ENCODE measurements around the gene BPTF. TPM values are rescaled to one million over a fixed set of nuclear protein-coding genes. Genes with fewer than 3 reads are reported as not detected.
A peak's percentile ranks its signal among the peaks of the same experiment; 100 is the strongest.

Gene BPTF
- total and polyA plus RNA-seq, 8 donors: 75.4 to 137 (median 126) TPM

DNA sequence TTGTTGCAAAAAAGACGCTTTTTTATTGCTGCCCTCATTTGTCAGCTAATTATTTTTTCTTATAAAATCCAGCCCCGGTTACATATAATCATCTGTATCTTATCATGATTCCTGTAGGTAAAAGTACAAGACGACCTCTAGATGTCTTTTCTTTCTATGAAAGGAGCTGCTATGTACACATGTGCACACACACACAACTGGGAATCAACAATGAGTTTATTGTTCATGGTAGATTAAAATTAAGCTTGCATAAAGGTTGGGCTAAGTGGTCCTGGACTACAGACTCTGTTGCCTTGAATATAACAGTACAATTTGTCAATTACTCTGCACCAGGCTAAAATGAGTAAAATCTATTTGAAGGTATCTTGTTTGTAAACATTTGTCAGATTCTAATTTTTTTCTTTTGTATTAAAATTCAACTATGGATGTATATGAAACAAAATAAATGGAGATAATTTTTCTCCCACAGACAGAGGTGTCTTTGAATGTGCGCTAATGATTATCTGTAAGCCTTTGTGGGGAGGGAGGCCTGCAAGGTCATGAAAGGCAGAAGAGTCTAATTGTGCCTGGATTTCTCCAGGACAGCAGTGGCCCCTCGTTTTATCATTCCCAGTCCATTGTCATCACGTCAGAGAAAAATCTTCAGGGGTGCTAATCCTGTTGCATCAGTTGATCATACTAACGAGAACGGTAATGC is 157.5 kb downstream of the BPTF start:
- Histone ChIP-seq H3K27ac (no peak overlapping the region), H3K9me3 (no peaks in the 10 kb centered on the region), H3K27me3 (no peaks in the 10 kb centered on the region), H3K4me1 (no peaks in the 10 kb centered on the region), H3K36me3 (peaks cover 0 to 24% of the 10 kb centered on the region in 2 donors), H3K4me3 (no peak overlapping the region)
- DNase-seq (no peak), ATAC-seq (no peak)
- intact Hi-C loops (cut with DNase I): no loop called here
- TF ChIP-seq, protein P1, sequence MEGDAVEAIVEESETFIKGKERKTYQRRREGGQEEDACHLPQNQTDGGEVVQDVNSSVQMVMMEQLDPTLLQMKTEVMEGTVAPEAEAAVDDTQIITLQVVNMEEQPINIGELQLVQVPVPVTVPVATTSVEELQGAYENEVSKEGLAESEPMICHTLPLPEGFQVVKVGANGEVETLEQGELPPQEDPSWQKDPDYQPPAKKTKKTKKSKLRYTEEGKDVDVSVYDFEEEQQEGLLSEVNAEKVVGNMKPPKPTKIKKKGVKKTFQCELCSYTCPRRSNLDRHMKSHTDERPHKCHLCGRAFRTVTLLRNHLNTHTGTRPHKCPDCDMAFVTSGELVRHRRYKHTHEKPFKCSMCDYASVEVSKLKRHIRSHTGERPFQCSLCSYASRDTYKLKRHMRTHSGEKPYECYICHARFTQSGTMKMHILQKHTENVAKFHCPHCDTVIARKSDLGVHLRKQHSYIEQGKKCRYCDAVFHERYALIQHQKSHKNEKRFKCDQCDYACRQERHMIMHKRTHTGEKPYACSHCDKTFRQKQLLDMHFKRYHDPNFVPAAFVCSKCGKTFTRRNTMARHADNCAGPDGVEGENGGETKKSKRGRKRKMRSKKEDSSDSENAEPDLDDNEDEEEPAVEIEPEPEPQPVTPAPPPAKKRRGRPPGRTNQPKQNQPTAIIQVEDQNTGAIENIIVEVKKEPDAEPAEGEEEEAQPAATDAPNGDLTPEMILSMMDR (IDR thresholded peaks at IDR 0.05): no peak

DNA sequence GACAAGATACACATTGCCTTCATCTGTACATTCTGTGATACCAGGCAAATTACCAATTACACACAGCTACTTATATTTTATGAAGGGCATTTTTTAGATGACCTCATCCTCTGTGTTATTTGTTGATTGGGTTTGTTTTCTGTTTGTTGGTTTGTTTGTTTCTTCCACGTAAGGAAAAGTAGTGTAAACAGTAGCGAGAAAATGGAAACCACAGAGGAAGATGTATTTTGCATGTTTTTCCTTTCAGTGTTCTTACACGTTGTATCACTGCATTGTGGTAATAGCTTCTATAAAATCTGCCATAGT is 158.0 kb downstream of the BPTF start:
- H3K27ac ChIP-seq: no peak overlapping the region
- no peak overlapping the region for H3K4me3 ChIP-seq
- H3K36me3 ChIP-seq: peaks cover 0 to 23% of the 10 kb centered on the region in 2 donors
- TF ChIP-seq, protein P1 (IDR thresholded peaks at IDR 0.05): no peak
- ATAC-seq: no peak
- DNase-seq: no peak
- H3K4me1 ChIP-seq: no peaks in the 10 kb centered on the region
- H3K9me3 ChIP-seq: no peaks in the 10 kb centered on the region
- H3K27me3 ChIP-seq: no peaks in the 10 kb centered on the region
- intact Hi-C loops (cut with DNase I): no loop called here

DNA sequence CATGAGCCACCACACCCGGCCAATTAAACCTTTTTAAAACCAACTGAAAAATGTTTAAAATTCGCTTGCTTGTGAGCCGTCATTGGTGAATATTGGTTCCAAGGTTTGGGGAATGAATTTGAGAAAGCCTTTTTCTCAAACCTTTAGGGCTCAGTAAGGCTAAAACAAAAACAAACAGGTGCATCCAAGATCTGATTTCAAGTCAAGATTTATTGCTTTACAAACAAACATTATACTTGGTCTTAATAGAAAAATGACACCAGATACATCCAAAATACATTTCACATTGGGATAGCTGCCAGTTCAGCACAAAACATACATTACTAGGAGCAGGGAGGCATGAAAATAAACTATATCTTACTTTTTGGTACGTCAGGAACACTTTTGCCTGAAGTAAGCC is 165.6 kb downstream of the BPTF start:
- TF ChIP-seq, protein P1 (IDR thresholded peaks at IDR 0.05): no peak
- intact Hi-C loops (cut with DNase I): no loop called here
- no peak for DNase-seq
- no peak overlapping the region for H3K4me3 ChIP-seq
- no peak overlapping the region for H3K27ac ChIP-seq
- no peak for ATAC-seq
- no peaks in the 10 kb centered on the region for H3K9me3 ChIP-seq
- H3K27me3 ChIP-seq: peaks cover 0 to 13% of the 10 kb centered on the region in 2 donors
- H3K36me3 ChIP-seq: no peaks in the 10 kb centered on the region
- peaks cover 9 to 25% of the 10 kb centered on the region in 2 donors for H3K4me1 ChIP-seq

DNA sequence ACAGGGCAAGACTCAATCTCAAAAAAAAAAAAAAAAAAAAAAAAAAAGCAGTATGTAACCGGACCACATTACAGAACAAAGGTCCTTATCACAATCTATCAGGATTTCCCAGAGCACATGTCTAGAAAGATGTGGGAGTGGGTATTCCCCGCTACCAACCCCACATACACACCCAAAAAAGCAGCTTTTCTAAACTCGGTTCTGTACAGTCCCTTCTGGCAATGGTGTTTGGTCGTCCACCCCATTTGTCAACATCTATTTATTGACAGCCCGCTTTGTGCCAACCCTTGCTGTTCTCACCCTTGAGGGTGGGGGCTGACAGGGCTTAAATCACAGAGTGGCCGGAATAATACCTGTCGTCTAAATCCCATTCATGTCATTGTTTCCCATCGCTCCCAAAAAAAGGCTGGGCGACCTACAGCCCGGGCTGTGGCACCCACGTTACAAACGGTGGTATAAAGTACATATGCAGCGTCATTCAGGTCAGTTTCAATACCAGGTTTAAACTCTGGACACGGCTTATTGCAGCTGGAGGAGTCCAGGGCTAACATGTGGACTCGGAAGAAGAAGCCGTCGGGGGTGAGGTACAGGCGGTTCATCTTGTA is 167.3 kb downstream of the BPTF start:
- peak overlapping the region; percentile 93 to 94 for H3K27ac ChIP-seq
- H3K27me3 ChIP-seq: peaks cover 0 to 25% of the 10 kb centered on the region in 2 donors
- no peaks in the 10 kb centered on the region for H3K9me3 ChIP-seq
- ATAC-seq (no peak), DNase-seq (no peak)
- intact Hi-C loops (cut with DNase I): no loop called here
- no peaks in the 10 kb centered on the region for H3K36me3 ChIP-seq
- TF ChIP-seq, protein P1 (IDR thresholded peaks at IDR 0.05): no peak
- peaks cover 9 to 34% of the 10 kb centered on the region in 2 donors for H3K4me1 ChIP-seq
- peak overlapping the region; percentile 56 to 60 for H3K4me3 ChIP-seq

DNA sequence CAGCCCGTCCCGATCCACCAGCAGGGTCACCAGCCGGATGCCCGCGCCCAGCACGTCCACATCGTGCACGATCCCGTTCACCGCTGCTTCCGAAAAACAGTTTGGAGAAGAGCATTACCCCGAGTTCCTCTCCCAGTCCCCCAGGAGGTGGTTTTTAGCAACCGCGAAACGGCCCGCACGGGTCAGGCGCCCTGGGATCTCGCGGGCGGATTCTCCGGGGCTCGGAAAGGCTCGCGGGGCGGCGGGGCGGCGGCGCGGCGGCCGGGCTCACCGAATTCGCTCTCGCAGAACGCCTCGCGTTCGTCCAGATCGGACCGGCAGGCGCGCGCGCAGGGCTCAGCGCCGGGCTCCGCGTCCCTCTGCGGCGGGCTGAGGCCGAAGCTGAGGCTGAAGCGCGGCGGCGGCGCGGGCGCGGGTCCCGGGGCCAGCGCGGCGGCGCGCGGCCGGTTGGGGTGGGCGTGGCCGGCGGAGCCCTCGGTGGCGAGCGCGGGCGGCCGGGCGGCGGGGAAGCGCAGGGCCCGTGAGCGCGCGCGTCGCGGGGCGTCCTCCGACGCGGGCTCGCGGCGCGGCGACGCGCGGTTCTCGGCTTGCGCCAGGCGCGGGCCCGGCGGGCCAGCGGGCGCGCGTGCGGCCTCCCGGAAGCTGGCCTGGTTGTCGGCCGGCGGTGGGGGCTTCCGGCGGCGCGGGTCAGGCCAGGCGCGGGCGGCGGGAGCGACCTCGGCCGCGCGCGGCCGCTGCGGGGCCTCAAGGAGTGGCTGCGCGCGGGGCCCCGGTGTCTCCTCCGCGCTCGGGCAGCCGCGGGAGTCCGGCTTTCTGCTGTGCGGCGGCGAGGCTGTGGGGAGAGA is 168.1 kb downstream of the BPTF start:
- intact Hi-C loops (cut with DNase I): no loop called here
- peak overlapping the region; percentile 60 to 61 for H3K4me3 ChIP-seq

More for the DNA sequence above, 168.1 kb downstream of the BPTF start:
- peak; percentile 83 to 94 (median 90) for DNase-seq
- peaks cover 9 to 34% of the 10 kb centered on the region in 2 donors for H3K4me1 ChIP-seq
- TF ChIP-seq, protein P1 (IDR thresholded peaks at IDR 0.05): no peak
- ATAC-seq: peak; percentile 80
- no peaks in the 10 kb centered on the region for H3K9me3 ChIP-seq
- no peaks in the 10 kb centered on the region for H3K36me3 ChIP-seq
- H3K27me3 ChIP-seq: peaks cover 0 to 25% of the 10 kb centered on the region in 2 donors
- peak overlapping the region; percentile 93 to 94 for H3K27ac ChIP-seq

Measured in left lung (tissue), 10 donors.